Dedifferentiated amniotic fluid mesenchymal stem cell (primary cell): ENCODE measurements around the gene EFNA5.
"Not testable (repeated sequence)": the region's sequence is repeated elsewhere in the genome, so short reads cannot be mapped to it uniquely, and the experiment has no call there.

Experiments used
- DNase-seq: peaks from one replicate; pipeline ENCODE4 v3.0.0-alpha.2; 2016; ENCODE audit errors: extremely low spot score

The EFNA5 gene

DNA sequence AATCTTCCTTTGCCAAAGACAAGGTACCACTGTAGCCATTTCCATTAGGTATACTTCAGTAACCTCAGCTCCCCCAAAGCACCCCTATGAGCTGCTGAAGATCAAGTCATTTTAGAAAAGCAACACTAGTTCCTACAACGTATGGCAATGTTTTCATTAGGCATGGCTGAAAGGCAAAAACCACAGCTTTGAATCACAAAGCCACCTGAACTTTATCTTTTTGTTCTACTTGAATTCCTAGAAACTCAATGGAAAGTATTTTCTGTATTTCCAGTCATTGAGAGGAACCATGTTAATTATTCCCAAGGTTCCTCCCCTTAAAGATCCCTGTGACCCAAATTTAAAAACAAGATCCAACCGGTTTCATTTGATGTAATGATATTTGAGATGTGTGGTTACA lies 152.1 kb downstream of the EFNA5 start:
- DNase-seq, result no peak

GRCh38 chr5:107518190-107518589 lies 152.5 kb downstream of the EFNA5 start:
- no peak for DNase-seq

DNA sequence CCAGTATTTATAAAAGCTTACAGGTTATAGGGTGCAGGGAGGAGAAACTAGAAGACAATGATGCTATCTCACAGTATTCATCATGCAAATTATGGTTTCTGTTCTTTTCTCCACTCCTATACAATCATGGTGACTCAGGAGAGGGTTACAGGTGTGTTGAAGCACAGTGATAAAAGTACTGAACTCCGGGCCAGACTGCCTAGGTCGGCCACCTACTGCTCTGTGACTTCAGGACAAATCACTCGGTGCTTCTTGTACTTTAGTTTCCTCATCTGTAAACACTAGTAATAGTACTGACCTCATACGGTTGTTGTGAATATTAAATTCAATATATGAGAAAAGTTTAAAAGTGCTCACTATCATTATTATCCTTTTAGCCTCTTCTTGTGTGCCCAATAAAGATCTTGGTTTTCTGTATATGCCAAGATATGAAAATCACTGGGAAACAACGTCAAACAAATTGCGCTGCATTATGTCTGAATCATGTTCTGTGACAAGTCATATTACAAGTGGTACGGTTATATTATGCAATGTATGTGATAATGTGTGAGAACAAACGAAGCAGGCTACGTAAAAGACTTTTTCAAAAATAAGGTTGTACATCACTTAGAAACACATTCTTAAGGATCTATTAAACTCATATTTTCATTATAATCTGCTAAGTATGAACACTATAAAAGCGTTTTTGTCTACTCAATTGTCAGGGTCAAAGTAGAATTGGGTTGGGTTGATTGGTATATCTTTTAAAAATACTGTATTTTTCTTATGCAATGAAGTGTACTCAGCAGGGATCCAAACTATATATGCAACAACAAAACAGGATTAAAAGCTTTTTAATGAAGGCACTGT lies 153.3 kb downstream of the EFNA5 start:
- DNase-seq, result no peak

- DNase-seq, result peak; percentile 55
These were observed 154.1 kb downstream of the EFNA5 start for GRCh38 chr5:107516452-107517184.

GRCh38 chr5:107515521-107516080 lies 155.1 kb downstream of the EFNA5 start:
- DNase-seq, result no peak

GRCh38 chr5:107514305-107514704 lies 156.4 kb downstream of the EFNA5 start:
- no peak for DNase-seq

- DNase-seq, result no peak
These were observed 157.2 kb downstream of the EFNA5 start for GRCh38 chr5:107513337-107514085.

GRCh38 chr5:107512029-107512428 lies 158.7 kb downstream of the EFNA5 start:
- DNase-seq, result no peak

- DNase-seq, result no peak
These were observed 160.6 kb downstream of the EFNA5 start for GRCh38 chr5:107510125-107510524.

DNA sequence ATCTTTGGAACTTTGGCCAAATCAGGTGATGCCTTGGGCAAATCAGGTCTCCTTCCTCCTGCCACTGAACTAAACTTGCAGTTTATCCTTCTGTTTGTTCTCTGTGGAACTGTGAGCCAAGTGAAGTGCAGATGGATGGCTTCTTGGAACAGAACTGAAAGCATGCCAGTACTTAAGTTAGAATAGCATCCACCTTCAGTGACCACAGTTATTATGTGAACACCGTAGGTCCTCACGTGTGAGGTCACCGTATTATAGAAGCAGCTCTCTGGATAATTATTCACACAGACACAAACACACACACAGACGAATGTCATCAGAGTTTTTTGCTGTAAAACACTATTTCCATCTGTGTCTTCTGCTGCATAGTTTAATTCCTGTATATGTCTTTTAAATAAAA lies 162.6 kb downstream of the EFNA5 start:
- no peak for DNase-seq

DNA sequence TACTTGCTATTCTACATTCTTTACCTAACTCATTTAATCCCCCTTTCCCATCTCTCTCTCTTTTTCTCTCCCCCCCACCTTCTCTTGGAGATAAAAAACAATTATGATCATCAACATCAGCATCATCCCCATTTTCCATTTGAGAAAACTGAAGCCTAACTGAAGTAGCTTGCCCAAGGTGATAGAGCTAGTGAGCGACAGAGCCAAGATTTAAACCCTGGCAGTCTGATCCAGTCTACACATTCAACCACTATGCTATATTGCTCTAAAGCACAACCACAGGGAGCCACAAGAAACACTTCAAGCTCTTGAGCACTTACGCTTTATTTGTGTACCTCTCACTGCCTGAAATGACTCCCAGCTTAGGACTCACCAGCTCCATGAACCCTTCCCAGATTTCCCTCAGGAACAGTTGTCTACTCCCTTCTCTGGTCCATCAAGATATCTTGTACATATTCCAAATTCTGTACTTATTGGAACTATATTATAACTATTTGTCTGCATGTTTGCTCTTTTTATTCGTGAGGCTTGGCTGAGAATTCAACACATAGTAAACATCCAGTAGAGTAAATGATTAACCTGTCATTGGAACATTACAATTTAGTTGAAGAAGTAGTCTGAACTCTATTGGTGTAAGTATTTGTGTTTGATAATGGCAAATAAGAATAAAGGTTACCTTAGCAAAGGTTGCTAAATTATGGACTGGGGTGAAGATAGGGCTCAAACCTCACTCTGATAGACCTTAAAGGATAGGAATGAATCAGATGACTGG lies 164.8 kb downstream of the EFNA5 start:
- no peak for DNase-seq

DNA sequence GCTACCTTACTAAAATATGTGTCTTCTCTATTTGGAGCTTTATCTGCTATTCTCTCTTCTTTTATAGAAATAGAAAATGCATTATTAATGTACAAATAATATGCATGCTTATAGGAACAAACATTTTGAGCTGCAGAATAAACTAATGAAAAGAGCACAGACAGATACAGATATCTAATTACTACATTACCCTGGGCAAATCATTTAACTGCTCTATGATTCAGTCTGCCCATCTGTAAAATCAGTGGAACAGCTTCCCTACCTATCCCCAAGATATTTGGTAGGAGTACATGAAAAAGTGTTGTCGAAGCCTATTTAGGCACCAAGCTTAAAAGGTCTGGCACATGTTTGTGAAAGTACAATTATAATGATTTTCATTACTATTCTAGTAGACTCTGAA lies 166.3 kb downstream of the EFNA5 start:
- DNase-seq, result no peak

GRCh38 chr5:107502676-107503060 lies 168.1 kb downstream of the EFNA5 start:
- no peak for DNase-seq

DNA sequence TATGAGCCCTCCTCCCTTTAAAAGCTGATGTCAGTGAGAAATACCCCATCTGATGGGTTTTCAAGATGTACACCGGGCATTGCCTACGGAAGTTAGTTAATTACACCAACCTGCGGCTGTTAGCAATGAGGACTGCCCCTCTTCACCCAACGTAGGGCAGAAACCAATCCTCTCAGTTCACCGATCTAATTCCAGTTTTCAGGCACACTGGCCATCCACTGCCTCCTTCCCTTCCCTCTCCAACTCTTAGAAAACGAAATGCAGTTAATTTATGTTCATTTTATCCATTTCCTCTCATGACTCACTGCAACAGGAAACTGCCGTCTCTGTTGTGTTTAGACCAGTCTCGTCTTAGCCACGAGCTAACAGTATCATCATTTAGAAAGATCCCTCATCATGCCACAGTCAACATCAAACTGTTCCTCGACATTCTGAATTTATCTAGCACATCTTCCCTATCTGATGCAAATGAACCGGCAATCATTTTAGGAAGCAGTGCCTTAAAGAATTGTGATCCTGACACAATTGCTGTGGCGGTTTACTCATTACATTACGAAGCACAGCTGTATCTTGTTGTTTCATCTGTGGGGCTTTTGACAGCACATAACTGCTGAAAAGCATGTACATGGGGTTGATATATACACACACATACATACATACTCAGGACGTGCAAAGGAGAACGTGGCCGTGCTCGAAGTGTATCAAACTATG lies 168.6 kb downstream of the EFNA5 start:
- DNase-seq, result no peak

- no peak for DNase-seq
These were observed 169.9 kb downstream of the EFNA5 start for GRCh38 chr5:107500840-107501239.

DNA sequence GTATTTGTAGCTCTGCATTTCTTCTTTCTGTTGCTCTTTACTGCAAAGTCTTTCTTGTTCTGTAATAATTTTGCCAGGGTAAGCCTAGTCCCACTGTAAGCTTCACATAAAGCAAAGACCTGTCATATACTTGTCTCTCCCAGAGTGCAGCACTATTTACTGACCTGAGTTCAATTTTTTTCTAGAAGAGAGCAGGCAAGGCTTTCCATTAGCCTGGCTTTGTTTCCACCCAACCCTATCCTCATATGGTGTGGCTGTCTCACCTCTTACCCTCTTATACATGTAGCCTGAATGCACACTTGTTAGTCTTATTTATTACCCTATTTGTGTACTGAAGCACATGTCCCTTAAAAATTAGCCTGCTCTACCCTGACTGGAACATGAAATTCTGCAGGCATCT lies 170.4 kb downstream of the EFNA5 start:
- DNase-seq, result no peak

GRCh38 chr5:107499776-107500175 lies 171.0 kb downstream of the EFNA5 start:
- DNase-seq, result no peak

DNA sequence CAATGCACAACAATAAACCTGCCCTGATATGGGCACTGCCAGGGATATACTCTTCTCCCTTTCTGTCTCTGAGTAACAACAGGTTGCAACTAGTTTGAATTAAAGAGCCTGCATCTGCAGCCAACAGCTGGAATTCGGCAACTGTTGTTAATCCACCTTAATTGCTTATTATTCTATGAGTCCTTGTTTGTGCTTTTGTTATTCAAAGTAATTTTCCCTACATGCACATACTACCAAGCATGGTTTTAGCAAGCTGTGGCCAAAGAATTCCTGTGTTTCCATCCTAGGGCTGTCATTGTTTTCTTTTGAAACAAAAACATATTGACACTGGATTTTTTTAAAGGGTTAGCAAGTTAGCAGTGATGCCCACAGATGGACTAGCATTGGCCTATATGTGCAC lies 171.5 kb downstream of the EFNA5 start:
- no peak for DNase-seq

DNA sequence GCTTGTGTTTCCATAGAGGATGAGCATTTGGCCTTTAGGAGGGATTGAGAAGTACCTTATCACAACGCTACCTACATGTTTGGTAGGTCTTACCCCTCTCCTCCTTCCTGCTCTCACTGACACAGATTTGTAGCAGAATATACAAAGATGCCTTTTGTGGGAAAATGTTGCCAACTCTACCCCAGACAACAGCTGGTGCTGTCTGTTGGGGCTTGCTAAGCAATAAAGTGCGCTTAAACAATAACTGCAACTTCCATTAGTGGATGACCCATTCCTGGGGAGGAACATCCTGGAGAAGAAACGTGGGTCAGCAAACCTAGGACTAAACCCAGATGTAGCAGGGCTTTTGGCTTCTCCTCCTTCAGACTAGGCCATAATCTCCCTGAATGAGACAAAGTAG lies 174.3 kb downstream of the EFNA5 start:
- no peak for DNase-seq

- not testable (repeated sequence) for DNase-seq
These were observed 176.6 kb downstream of the EFNA5 start for GRCh38 chr5:107494129-107494528.

DNA sequence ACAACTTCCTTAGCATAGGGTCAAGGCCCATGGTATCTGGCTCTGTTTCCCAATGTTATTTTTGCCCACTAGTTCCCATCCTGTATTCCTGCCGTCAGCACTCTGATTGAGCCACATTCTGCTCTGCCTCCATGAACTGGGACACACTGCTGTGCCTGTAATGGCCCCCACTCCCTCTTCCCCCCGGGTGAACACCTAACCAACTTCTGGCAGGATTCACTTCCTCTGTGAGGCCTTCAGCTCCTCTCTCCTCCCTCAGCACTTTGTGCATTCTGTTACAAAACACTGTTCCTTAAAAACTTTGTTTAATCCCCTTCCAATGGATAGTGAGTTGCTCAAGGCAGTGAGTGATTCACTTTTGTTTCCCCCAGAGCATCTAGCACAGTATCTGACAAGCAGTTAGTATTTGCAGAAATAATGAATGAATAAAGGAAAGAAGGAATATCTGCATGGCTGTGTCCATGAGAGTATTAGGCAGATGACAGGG lies 183.6 kb downstream of the EFNA5 start:
- DNase-seq, result no peak
